GM12878 (cell line): ENCODE measurements around the gene GPRASP3. TPM values are rescaled to one million over a fixed set of nuclear protein-coding genes. Genes with fewer than 3 reads are reported as not detected.

Experiments
- ATAC-seq: fragments of 200-7000 bp; cut with Tn5 transposase; 3 replicates; pipeline ENCODE4 v1.9.1; 2020; ENCODE audit warnings: mild to moderate bottlenecking, moderate library complexity
- BruUV-seq: library from RNA; stranded (reverse); fragments of 400-500 nt; replicated peaks from 2 replicates; lab custom pipeline; 2021; lab: Mats Ljungman, UMichigan
- CTCF ChIA-PET: fragments of 300-600 bp; sonication (Branson Sonifier 250); formaldehyde crosslinking; extraction: SDS; loops from one replicate; lab custom pipeline; 2021; ENCODE audit warnings: inconsistent platforms; lab: Yijun Ruan, JAX
- POLR2A ChIA-PET: fragments of 350-600 bp; formaldehyde crosslinking; extraction: SDS; loops from one replicate; lab custom pipeline; 2021; ENCODE audit warnings: inconsistent platforms; lab: Charles Lee
- RAD21 ChIA-PET: fragments of 300-600 bp; sonication (Branson Sonifier 250); formaldehyde crosslinking; loops from one replicate; lab custom pipeline; 2023; ENCODE audit warnings: antibody characterized with exemption; ENCODE audit not compliant: unreplicated experiment; lab: Charles Lee
- SMC1A ChIA-PET: fragments of 300-600 bp; sonication (Branson Sonifier 250); formaldehyde crosslinking; loops from one replicate; lab custom pipeline; 2023; ENCODE audit not compliant: unreplicated experiment, uncharacterized antibody; lab: Charles Lee
- DNase-seq: peaks from one replicate; pipeline ENCODE4 v3.0.0-alpha.2; 2011; ENCODE audit warnings: low read depth, low spot score
- FAIRE-seq: peaks from 3 replicates; lab custom pipeline; 2011; peaks lifted over from hg19 to GRCh38; lab: Jason Lieb, UNC
- H2AFZ ChIP-seq: 2 replicates; pipeline ENCODE4 v1.6.0; 2011; ENCODE audit warnings: low read depth, low read length, control low read depth; ENCODE audit not compliant: control insufficient read depth
- H3K27ac ChIP-seq: 2 replicates; pipeline ENCODE4 v1.5.1; 2011; ENCODE audit warnings: control low read depth; ENCODE audit not compliant: control insufficient read depth, insufficient read depth
- H3K27me3 ChIP-seq, 2 experiments: replicated peaks in 1 of 2; 2 replicates each; pipeline versions ENCODE4 v1.6.0 to v1.6.1; 2011; ENCODE audit warnings: low read length in 1 of 2; ENCODE audit not compliant: control insufficient read depth in 2 of 2, insufficient read depth in 2 of 2
- H3K36me3 ChIP-seq, 2 experiments: 2 replicates each; pipeline ENCODE4 v1.5.1; 2011; ENCODE audit warnings: low read length in 1 of 2; ENCODE audit not compliant: control insufficient read depth in 2 of 2, insufficient read depth in 2 of 2
- H3K4me1 ChIP-seq: 2 replicates; pipeline ENCODE4 v1.6.1; 2011; ENCODE audit warnings: mild to moderate bottlenecking, low read length, moderate library complexity, mixed read lengths; ENCODE audit not compliant: control insufficient read depth, insufficient read depth
- H3K4me2 ChIP-seq: 2 replicates; pipeline ENCODE4 v1.6.0; 2011; ENCODE audit warnings: control low read depth; ENCODE audit not compliant: control insufficient read depth, insufficient read depth
- H3K4me3 ChIP-seq: fragments of 200-600 bp; sonication (generic); 2 replicates; pipeline ENCODE4 v1.5.1; 2016
- H3K79me2 ChIP-seq: 2 replicates; pipeline ENCODE4 v1.6.0; 2011; ENCODE audit warnings: low read length; ENCODE audit not compliant: control insufficient read depth, insufficient read depth
- H3K9ac ChIP-seq: 2 replicates; pipeline ENCODE4 v1.8.0; 2011; ENCODE audit warnings: low read length, control low read depth, mixed read lengths; ENCODE audit not compliant: control insufficient read depth, insufficient read depth
- H3K9me3 ChIP-seq: replicated peaks from 3 replicates; pipeline ENCODE4 v1.5.1; 2011; ENCODE audit warnings: mild to moderate bottlenecking, low read length; ENCODE audit not compliant: control insufficient read depth, insufficient read depth
- H4K20me1 ChIP-seq: 2 replicates; pipeline ENCODE4 v1.6.0; 2011; ENCODE audit not compliant: control insufficient read depth, insufficient read depth
- CBX3 ChIP-seq: fragments of 200-600 bp; sonication (generic); IDR thresholded peaks from 2 replicates; pipeline ENCODE4 v1.6.1; 2016; ENCODE audit warnings: low read depth, borderline replicate concordance
- CEBPB ChIP-seq, 2 experiments: fragments of 150-350 bp in 1 of 2; IDR thresholded peaks; 2 replicates each; pipeline ENCODE4 v1.6.1; 2012 to 2014; ENCODE audit warnings: low read depth in 2 of 2, low read length in 2 of 2, borderline replicate concordance in 1 of 2, inconsistent platforms in 1 of 2
- CREB1 ChIP-seq: IDR thresholded peaks from 2 replicates; pipeline ENCODE4 v1.6.1; 2012; ENCODE audit warnings: low read depth, mild to moderate bottlenecking, inconsistent platforms
- IRF3 ChIP-seq: fragments of 450-650 bp; IDR thresholded peaks from 2 replicates; pipeline ENCODE4 v1.6.1; 2014; ENCODE audit warnings: mild to moderate bottlenecking
- IRF5 ChIP-seq: fragments of 450-650 bp; IDR thresholded peaks from 2 replicates; pipeline ENCODE4 v1.6.1; 2017; ENCODE audit warnings: borderline replicate concordance
- MEF2A ChIP-seq: IDR thresholded peaks from 2 replicates; pipeline ENCODE4 v1.6.1; 2011; ENCODE audit warnings: low read depth, mild to moderate bottlenecking, low read length, moderate library complexity; ENCODE audit not compliant: insufficient read depth
- NFIC ChIP-seq: IDR thresholded peaks from 2 replicates; pipeline ENCODE4 v1.6.1; 2012; ENCODE audit warnings: low read depth, mild to moderate bottlenecking, inconsistent platforms, low read length, moderate library complexity
- RAD21 ChIP-seq: IDR thresholded peaks from 2 replicates; pipeline ENCODE4 v1.6.1; 2011; ENCODE audit warnings: mild to moderate bottlenecking, low read depth, low read length, moderate library complexity; ENCODE audit not compliant: insufficient read depth
- SUPT20H ChIP-seq: IDR thresholded peaks from 2 replicates; pipeline ENCODE4 v1.6.1; 2011; ENCODE audit warnings: low read depth, mild to moderate bottlenecking, low read length, moderate library complexity, borderline replicate concordance; ENCODE audit not compliant: control insufficient read depth
- TCF12 ChIP-seq: IDR thresholded peaks from 2 replicates; pipeline ENCODE4 v1.6.1; 2011; ENCODE audit warnings: low read depth, mild to moderate bottlenecking, low read length
- WRNIP1 ChIP-seq: IDR thresholded peaks from 2 replicates; pipeline ENCODE4 v1.6.1; 2011; ENCODE audit warnings: low read depth, low read length, improper control_type of control experiment, borderline replicate concordance
- ZNF207 ChIP-seq: fragments of 450-650 bp; IDR thresholded peaks from 2 replicates; pipeline ENCODE4 v1.6.1; 2014; ENCODE audit warnings: antibody characterized with exemption, mild to moderate bottlenecking, borderline replicate concordance
- ZNF384 ChIP-seq: IDR thresholded peaks from 2 replicates; pipeline ENCODE4 v1.6.1; 2012; ENCODE audit warnings: low read depth, mild to moderate bottlenecking, low read length, improper control_type of control experiment, borderline replicate concordance
- WGBS: methylation state at CpG from one replicate; pipeline ENCODE4 v1.1.6; 2016; ENCODE audit warnings: low lambda C conversion rate; ENCODE audit not compliant: insufficient replicate concordance, insufficient coverage; ENCODE audit errors: missing lambda C conversion rate; 5-methylcytosine and 5-hydroxymethylcytosine counted together
- in situ Hi-C: fragments of 300-500 bp; cut with MboI; formaldehyde crosslinking; loops from 9 replicates; pipeline ENCODE4 v1.14.3; 2018; ENCODE audit warnings: mixed read lengths
- intact Hi-C: fragments of 100-400 bp; cut with micrococcal nuclease; formaldehyde crosslinking; loops from one replicate; pipeline ENCODE4 v1.14.2; 2022; ENCODE audit not compliant: unreplicated experiment
- polyA plus RNA-seq, 11 experiments: library from polyadenylated mRNA; depleted of rRNA in 4 of 11; unstranded in 6 of 11; stranded (reverse) in 5 of 11; fragments of >200 nt; fragmentation: Nextera tagmentation in 4 of 11; fragmentation: Illumina TruSeq in 1 of 11; extraction: Ambion mirVana in 4 of 11; extraction: Trizol in 1 of 11; gene quantifications; 1 replicate in 1 of 11; 2 replicates in 10 of 11; pipeline versions ENCODE4 v1.2.1 to v1.2.3, GENCODE V29; 2011 to 2016; ENCODE audit warnings: inconsistent platforms in 2 of 11, missing spikeins in 2 of 11, low read depth in 1 of 11
- total RNA-seq, 4 experiments: library from RNA; depleted of rRNA in 3 of 4; stranded (reverse); fragments of >200 nt in 3 of 4; fragmentation: Illumina TruSeq in 1 of 4; extraction: Trizol in 1 of 4; gene quantifications; 2 replicates each; pipeline versions ENCODE4 v1.2.1 to v1.2.3, GENCODE V29; 2013 to 2021

GPRASP3 gene
- total and polyA plus RNA-seq, 10 of the 15 experiments (the other 5 are each of a cell fraction or from before 2014, with no cell fraction given), result 0.09 to 0.30 (median 0.14) TPM

- DNase-seq, result no peak
- Histone ChIP-seq H3K79me2 (no peaks in the 10 kb centered on the region), H3K9ac (no peak overlapping the region), H3K36me3 (no peaks in the 10 kb centered on the region), H3K4me2 (no peak overlapping the region), H2AFZ (no peak overlapping the region), H3K4me3 (no peak overlapping the region), H3K27me3 (no peaks in the 10 kb centered on the region), H3K9me3 (no peaks in the 10 kb centered on the region), H4K20me1 (no peaks in the 10 kb centered on the region), H3K27ac (no peak overlapping the region), H3K4me1 (no peaks in the 10 kb centered on the region)
- ChIA-PET SMC1A (no interaction called here), RAD21 (no interaction called here), CTCF (no interaction called here), POLR2A (no interaction called here)
- WGBS, result 56% methylated on average over 10 of the region's 19 CpGs
- in situ Hi-C loops, result no loop called here
- intact Hi-C loops, result no loop called here
- ATAC-seq, result no peak
- no peak for FAIRE-seq
- BruUV-seq, result no TSS peak
- no peak for TF ChIP-seq CBX3
- TF ChIP-seq CEBPB (IDR thresholded peaks at IDR 0.05; ENCODE audit: borderline replicate concordance in 1 of 2, low read depth in 2 of 2, low read length in 2 of 2), result no peak
- no peak for TF ChIP-seq RAD21
These were observed 8.7 kb upstream of the GPRASP3 start for GRCh38 chrX:102711872-102712215.

- Histone ChIP-seq H3K27me3 (no peaks in the 10 kb centered on the region), H2AFZ (0 out of 2 replicates have a peak within 1 kb of the TSS, but pooled peaks have one; percentile 7), H3K27ac (no peak within 1 kb of the TSS), H3K4me2 (0 out of 2 replicates have a peak within 1 kb of the TSS, but pooled peaks have one; percentile 17), H3K4me3 (no peak within 1 kb of the TSS), H3K9me3 (no peaks in the 10 kb centered on the region), H3K4me1 (no peaks in the 10 kb centered on the region), H3K36me3 (no peaks in the 10 kb centered on the region), H4K20me1 (no peaks in the 10 kb centered on the region), H3K79me2 (no peaks in the 10 kb centered on the region), H3K9ac (no peak within 1 kb of the TSS)
- ATAC-seq (no peak), FAIRE-seq (no peak), DNase-seq (no peak)
- no TSS peak for BruUV-seq
- 51% methylated on average over 47 of the region's 68 CpGs for WGBS
- in situ Hi-C loops (no loop called here), intact Hi-C loops (no loop called here)
- ChIA-PET CTCF (no interaction called here), POLR2A (no interaction called here), RAD21 (no interaction called here), SMC1A (no interaction called here)
- no peak for TF ChIP-seq ZNF207
- TF ChIP-seq IRF3, result no peak
- no peak for TF ChIP-seq ZNF384
- no peak for TF ChIP-seq IRF5
- TF ChIP-seq NFIC, result no peak
- no peak for TF ChIP-seq MEF2A
- TF ChIP-seq SUPT20H, result no peak
- no peak for TF ChIP-seq WRNIP1
- no peak for TF ChIP-seq TCF12
- TF ChIP-seq CREB1, result no peak
These were observed 8.2 kb upstream of the GPRASP3 start, which contains the start of gene GPRASP2 for GRCh38 chrX:102712216-102712966. Gene GPRASP2 (plus strand): TSS chrX:102712448. CDS start chrX:102714870, 2,422 bp downstream.
